GM12878 (cell line): ENCODE measurements around the gene NXPH2. TPM values are rescaled to one million over a fixed set of nuclear protein-coding genes. Genes with fewer than 3 reads are reported as not detected.

Experiments used
- ATAC-seq: fragments of 200-7000 bp; cut with Tn5 transposase; 3 replicates; pipeline ENCODE4 v1.9.1; 2020; ENCODE audit warnings: mild to moderate bottlenecking, moderate library complexity
- BruUV-seq: library from RNA; stranded (reverse); fragments of 400-500 nt; replicated peaks from 2 replicates; lab custom pipeline; 2021; lab: Mats Ljungman, UMichigan
- CTCF ChIA-PET: fragments of 300-600 bp; sonication (Branson Sonifier 250); formaldehyde crosslinking; extraction: SDS; loops from one replicate; lab custom pipeline; 2021; ENCODE audit warnings: inconsistent platforms; lab: Yijun Ruan, JAX
- POLR2A ChIA-PET: fragments of 350-600 bp; formaldehyde crosslinking; extraction: SDS; loops from one replicate; lab custom pipeline; 2021; ENCODE audit warnings: inconsistent platforms; lab: Charles Lee
- RAD21 ChIA-PET: fragments of 300-600 bp; sonication (Branson Sonifier 250); formaldehyde crosslinking; loops from one replicate; lab custom pipeline; 2023; ENCODE audit warnings: antibody characterized with exemption; ENCODE audit not compliant: unreplicated experiment; lab: Charles Lee
- SMC1A ChIA-PET: fragments of 300-600 bp; sonication (Branson Sonifier 250); formaldehyde crosslinking; loops from one replicate; lab custom pipeline; 2023; ENCODE audit not compliant: unreplicated experiment, uncharacterized antibody; lab: Charles Lee
- DNase-seq: peaks from one replicate; pipeline ENCODE4 v3.0.0-alpha.2; 2011; ENCODE audit warnings: low read depth, low spot score
- FAIRE-seq: peaks from 3 replicates; lab custom pipeline; 2011; peaks lifted over from hg19 to GRCh38; lab: Jason Lieb, UNC
- H2AFZ ChIP-seq: 2 replicates; pipeline ENCODE4 v1.6.0; 2011; ENCODE audit warnings: low read depth, low read length, control low read depth; ENCODE audit not compliant: control insufficient read depth
- H3K27ac ChIP-seq: 2 replicates; pipeline ENCODE4 v1.5.1; 2011; ENCODE audit warnings: control low read depth; ENCODE audit not compliant: control insufficient read depth, insufficient read depth
- H3K27me3 ChIP-seq, 2 experiments: replicated peaks in 1 of 2; 2 replicates each; pipeline versions ENCODE4 v1.6.0 to v1.6.1; 2011; ENCODE audit warnings: low read length in 1 of 2; ENCODE audit not compliant: control insufficient read depth in 2 of 2, insufficient read depth in 2 of 2
- H3K36me3 ChIP-seq, 2 experiments: 2 replicates each; pipeline ENCODE4 v1.5.1; 2011; ENCODE audit warnings: low read length in 1 of 2; ENCODE audit not compliant: control insufficient read depth in 2 of 2, insufficient read depth in 2 of 2
- H3K4me1 ChIP-seq: 2 replicates; pipeline ENCODE4 v1.6.1; 2011; ENCODE audit warnings: mild to moderate bottlenecking, low read length, moderate library complexity, mixed read lengths; ENCODE audit not compliant: control insufficient read depth, insufficient read depth
- H3K4me2 ChIP-seq: 2 replicates; pipeline ENCODE4 v1.6.0; 2011; ENCODE audit warnings: control low read depth; ENCODE audit not compliant: control insufficient read depth, insufficient read depth
- H3K4me3 ChIP-seq: fragments of 200-600 bp; sonication (generic); 2 replicates; pipeline ENCODE4 v1.5.1; 2016
- H3K79me2 ChIP-seq: 2 replicates; pipeline ENCODE4 v1.6.0; 2011; ENCODE audit warnings: low read length; ENCODE audit not compliant: control insufficient read depth, insufficient read depth
- H3K9ac ChIP-seq: 2 replicates; pipeline ENCODE4 v1.8.0; 2011; ENCODE audit warnings: low read length, control low read depth, mixed read lengths; ENCODE audit not compliant: control insufficient read depth, insufficient read depth
- H3K9me3 ChIP-seq: replicated peaks from 3 replicates; pipeline ENCODE4 v1.5.1; 2011; ENCODE audit warnings: mild to moderate bottlenecking, low read length; ENCODE audit not compliant: control insufficient read depth, insufficient read depth
- H4K20me1 ChIP-seq: 2 replicates; pipeline ENCODE4 v1.6.0; 2011; ENCODE audit not compliant: control insufficient read depth, insufficient read depth
- ASH2L ChIP-seq: fragments of 300-600, 200-600 bp; sonication (generic); IDR thresholded peaks from 2 replicates; pipeline ENCODE4 v1.6.1; 2017; ENCODE audit warnings: low read depth, mild to moderate bottlenecking, borderline replicate concordance
- KAT2A ChIP-seq: conservative IDR thresholded peaks from 2 replicates; pipeline ENCODE4 v1.6.1; 2011; ENCODE audit warnings: low read depth, low read length; ENCODE audit not compliant: control insufficient read depth
- NRF1 ChIP-seq: conservative IDR thresholded peaks from 2 replicates; pipeline ENCODE4 v1.6.1; 2011; ENCODE audit warnings: mild to moderate bottlenecking, low read depth, low read length, improper control_type of control experiment
- RAD51 ChIP-seq: fragments of 450-650 bp; IDR thresholded peaks from 2 replicates; pipeline ENCODE4 v1.6.1; 2016; ENCODE audit warnings: moderate library complexity, mild to moderate bottlenecking, inconsistent platforms
- RELA ChIP-seq: fragments of 450-650 bp; IDR thresholded peaks from 2 replicates; pipeline ENCODE4 v1.8.0; 2014; ENCODE audit warnings: borderline replicate concordance; ENCODE audit not compliant: partially characterized antibody
- SMARCA5 ChIP-seq: fragments of 450-650 bp; IDR thresholded peaks from 2 replicates; pipeline ENCODE4 v1.6.1; 2017; ENCODE audit warnings: mild to moderate bottlenecking
- SREBF2 ChIP-seq: IDR thresholded peaks from 2 replicates; pipeline ENCODE4 v1.6.1; 2012; ENCODE audit warnings: mild to moderate bottlenecking, low read length
- TAF1 ChIP-seq: IDR thresholded peaks from 2 replicates; pipeline ENCODE4 v1.6.1; 2011; ENCODE audit warnings: mild to moderate bottlenecking, low read depth, low read length, borderline replicate concordance
- ZNF384 ChIP-seq: IDR thresholded peaks from 2 replicates; pipeline ENCODE4 v1.6.1; 2012; ENCODE audit warnings: low read depth, mild to moderate bottlenecking, low read length, improper control_type of control experiment, borderline replicate concordance
- ZNF622 ChIP-seq: fragments of 450-650 bp; IDR thresholded peaks from 2 replicates; pipeline ENCODE4 v1.6.1; 2017; ENCODE audit warnings: mild to moderate bottlenecking, inconsistent platforms
- WGBS: methylation state at CpG from one replicate; pipeline ENCODE4 v1.1.6; 2016; ENCODE audit warnings: low lambda C conversion rate; ENCODE audit not compliant: insufficient replicate concordance, insufficient coverage; ENCODE audit errors: missing lambda C conversion rate; 5-methylcytosine and 5-hydroxymethylcytosine counted together
- in situ Hi-C: fragments of 300-500 bp; cut with MboI; formaldehyde crosslinking; loops from 9 replicates; pipeline ENCODE4 v1.14.3; 2018; ENCODE audit warnings: mixed read lengths
- intact Hi-C: fragments of 100-400 bp; cut with micrococcal nuclease; formaldehyde crosslinking; loops from one replicate; pipeline ENCODE4 v1.14.2; 2022; ENCODE audit not compliant: unreplicated experiment
- polyA plus RNA-seq, 11 experiments: library from polyadenylated mRNA; depleted of rRNA in 4 of 11; unstranded in 6 of 11; stranded (reverse) in 5 of 11; fragments of >200 nt; fragmentation: Nextera tagmentation in 4 of 11; fragmentation: Illumina TruSeq in 1 of 11; extraction: Ambion mirVana in 4 of 11; extraction: Trizol in 1 of 11; gene quantifications; 1 replicate in 1 of 11; 2 replicates in 10 of 11; pipeline versions ENCODE4 v1.2.1 to v1.2.3, GENCODE V29; 2011 to 2016; ENCODE audit warnings: inconsistent platforms in 2 of 11, missing spikeins in 2 of 11, low read depth in 1 of 11
- total RNA-seq, 4 experiments: library from RNA; depleted of rRNA in 3 of 4; stranded (reverse); fragments of >200 nt in 3 of 4; fragmentation: Illumina TruSeq in 1 of 4; extraction: Trizol in 1 of 4; gene quantifications; 2 replicates each; pipeline versions ENCODE4 v1.2.1 to v1.2.3, GENCODE V29; 2013 to 2021
- TF ChIP-seq, protein P1 (sequence below): fragments of 450-650 bp; conservative IDR thresholded peaks from 2 replicates; pipeline ENCODE4 v1.6.1; 2017; ENCODE audit warnings: mild to moderate bottlenecking, moderate library complexity

The NXPH2 gene
- total and polyA plus RNA-seq, 10 of the 15 experiments (the other 5 are each of a cell fraction or from before 2014, with no cell fraction given) = not detected

DNA sequence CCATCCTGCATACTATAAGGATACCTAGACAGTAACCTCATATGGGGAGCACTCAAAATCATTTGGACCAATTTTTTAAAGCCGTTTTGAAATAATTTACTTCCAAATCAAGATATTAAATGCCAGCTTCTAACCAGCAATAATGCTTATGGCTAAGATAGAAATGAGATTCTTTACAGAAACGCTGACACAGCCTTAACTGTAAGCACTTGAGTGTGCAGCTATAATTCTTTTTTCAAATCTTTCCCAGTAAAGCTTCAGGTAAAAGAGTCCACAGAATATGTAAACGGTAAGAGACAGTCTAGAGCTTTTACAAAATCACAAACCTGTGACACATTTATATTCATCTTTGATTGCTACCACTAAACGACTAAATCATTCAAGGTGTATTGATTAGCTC lies 4.5 kb downstream of the NXPH2 start:
- BruUV-seq = no TSS peak
- H2AFZ ChIP-seq = no peak overlapping the region
- no peak overlapping the region for H3K4me3 ChIP-seq
- TF ChIP-seq SMARCA5 (no peak), TAF1 (no peak), ZNF622 (no peak), ASH2L (no peak), KAT2A (no peak), RAD51 (no peak)
- ChIA-PET RAD21 (interaction anchor here (0.8 kb wide), 1 partner anchor 69 kb away, joined by 3 read pairs; no protein-coding TSS in a partner anchor), POLR2A (no interaction called here), SMC1A (interaction anchor here (1.0 to 3.0 kb wide), 3 partner anchors 11 to 894 kb away, joined by 3 to 15 read pairs (median 3); no protein-coding TSS in a partner anchor), CTCF (interaction anchor here (0.6 to 1.8 kb wide), 3 partner anchors 11 to 500 kb away, joined by 3 to 6 read pairs (median 3); no protein-coding TSS in a partner anchor)
- no peaks in the 10 kb centered on the region for H3K79me2 ChIP-seq
- whole genome bisulfite sequencing = 1% methylated on average over 4 of the region's 4 CpGs
- no peaks in the 10 kb centered on the region for H3K4me1 ChIP-seq
- intact Hi-C loops = no loop called here
- H3K9me3 ChIP-seq = no peaks in the 10 kb centered on the region
- no peak for FAIRE-seq
- no peaks in the 10 kb centered on the region for H4K20me1 ChIP-seq
- no peak overlapping the region for H3K4me2 ChIP-seq
- H3K9ac ChIP-seq = no peak overlapping the region
- ATAC-seq = no peak
- H3K27ac ChIP-seq = no peak overlapping the region
- H3K36me3 ChIP-seq = no peaks in the 10 kb centered on the region
- in situ Hi-C loops = loop anchor here (25.0 kb wide), 1 partner anchor 888 kb away; no protein-coding TSS in a partner anchor
- H3K27me3 ChIP-seq = peaks cover 7 to 13% of the 10 kb centered on the region in 2 experiments; a peak in 3 of 4 replicates
- DNase-seq = no peak

DNA sequence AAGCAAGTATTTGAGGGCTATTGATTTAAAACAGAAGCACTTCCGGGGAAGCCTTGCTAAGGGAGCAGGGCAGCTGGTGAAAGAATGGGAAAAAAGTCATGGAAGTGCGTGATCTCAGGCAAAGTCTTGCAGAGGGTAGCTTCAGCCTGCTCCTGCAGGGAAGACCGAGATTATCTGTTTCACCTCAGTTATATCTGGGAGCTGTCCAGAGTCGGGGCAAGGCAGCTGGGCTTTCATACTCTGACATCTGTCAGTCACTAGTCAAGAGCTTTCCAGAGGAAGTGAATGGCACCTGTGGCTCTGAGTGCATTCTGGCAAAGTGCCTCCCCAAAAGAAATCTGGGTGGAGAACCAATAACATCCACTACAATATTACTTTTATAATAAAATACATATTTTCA lies 8.7 kb downstream of the NXPH2 start:
- ChIA-PET CTCF (no interaction called here), SMC1A (no interaction called here), RAD21 (no interaction called here), POLR2A (interaction anchor here (0.7 kb wide), 1 partner anchor 18 kb away, joined by 3 read pairs; no protein-coding TSS in a partner anchor)
- Histone ChIP-seq H2AFZ (no peak overlapping the region), H3K27ac (no peak overlapping the region), H3K4me3 (no peak overlapping the region), H3K9ac (no peak overlapping the region), H3K4me2 (no peak overlapping the region), H4K20me1 (no peaks in the 10 kb centered on the region), H3K9me3 (no peaks in the 10 kb centered on the region), H3K79me2 (no peaks in the 10 kb centered on the region), H3K27me3 (no peaks in the 10 kb centered on the region), H3K4me1 (no peaks in the 10 kb centered on the region), H3K36me3 (no peaks in the 10 kb centered on the region)
- intact Hi-C loops (no loop called here), in situ Hi-C loops (no loop called here)
- no peak for FAIRE-seq
- WGBS = 25% methylated on average over 4 of the region's 4 CpGs
- no peak for ATAC-seq
- DNase-seq = no peak
- BruUV-seq = no TSS peak
- TF ChIP-seq ZNF384 (no peak), SREBF2 (no peak), NRF1 (no peak), RELA (no peak)
- TF ChIP-seq, protein P1, sequence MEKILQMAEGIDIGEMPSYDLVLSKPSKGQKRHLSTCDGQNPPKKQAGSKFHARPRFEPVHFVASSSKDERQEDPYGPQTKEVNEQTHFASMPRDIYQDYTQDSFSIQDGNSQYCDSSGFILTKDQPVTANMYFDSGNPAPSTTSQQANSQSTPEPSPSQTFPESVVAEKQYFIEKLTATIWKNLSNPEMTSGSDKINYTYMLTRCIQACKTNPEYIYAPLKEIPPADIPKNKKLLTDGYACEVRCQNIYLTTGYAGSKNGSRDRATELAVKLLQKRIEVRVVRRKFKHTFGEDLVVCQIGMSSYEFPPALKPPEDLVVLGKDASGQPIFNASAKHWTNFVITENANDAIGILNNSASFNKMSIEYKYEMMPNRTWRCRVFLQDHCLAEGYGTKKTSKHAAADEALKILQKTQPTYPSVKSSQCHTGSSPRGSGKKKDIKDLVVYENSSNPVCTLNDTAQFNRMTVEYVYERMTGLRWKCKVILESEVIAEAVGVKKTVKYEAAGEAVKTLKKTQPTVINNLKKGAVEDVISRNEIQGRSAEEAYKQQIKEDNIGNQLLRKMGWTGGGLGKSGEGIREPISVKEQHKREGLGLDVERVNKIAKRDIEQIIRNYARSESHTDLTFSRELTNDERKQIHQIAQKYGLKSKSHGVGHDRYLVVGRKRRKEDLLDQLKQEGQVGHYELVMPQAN = no peak
